HG03095 (cell line): ENCODE measurements around the gene TCERG1L.
"Not testable (repeated sequence)": the region's sequence is repeated elsewhere in the genome, so short reads cannot be mapped to it uniquely, and the experiment has no call there.

Experiments
- ATAC-seq: cut with Tn5 transposase; IDR thresholded peaks from one replicate; pipeline ENCODE4 v1.9.1; 2021; ENCODE audit warnings: moderate library complexity; ENCODE audit not compliant: unreplicated experiment

Gene TCERG1L, protein sequence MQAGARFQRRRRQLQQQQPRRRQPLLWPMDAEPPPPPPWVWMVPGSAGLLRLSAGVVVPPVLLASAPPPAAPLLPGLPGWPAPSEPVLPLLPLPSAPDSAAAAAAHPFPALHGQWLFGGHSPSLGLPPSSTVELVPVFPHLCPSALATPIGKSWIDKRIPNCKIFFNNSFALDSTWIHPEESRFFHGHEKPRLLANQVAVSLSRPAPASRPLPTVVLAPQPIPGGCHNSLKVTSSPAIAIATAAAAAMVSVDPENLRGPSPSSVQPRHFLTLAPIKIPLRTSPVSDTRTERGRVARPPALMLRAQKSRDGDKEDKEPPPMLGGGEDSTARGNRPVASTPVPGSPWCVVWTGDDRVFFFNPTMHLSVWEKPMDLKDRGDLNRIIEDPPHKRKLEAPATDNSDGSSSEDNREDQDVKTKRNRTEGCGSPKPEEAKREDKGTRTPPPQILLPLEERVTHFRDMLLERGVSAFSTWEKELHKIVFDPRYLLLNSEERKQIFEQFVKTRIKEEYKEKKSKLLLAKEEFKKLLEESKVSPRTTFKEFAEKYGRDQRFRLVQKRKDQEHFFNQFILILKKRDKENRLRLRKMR

GRCh38 chr10:131311661-131312477 lies at the start of gene TCERG1L:
TCERG1L (minus strand) TSS chr10:131311721; CDS start chr10:131311635, 86 bp downstream.
- ATAC-seq: no peak

- no peak for ATAC-seq
Measured at GRCh38 chr10:131358741-131359442, 47.4 kb upstream of the TCERG1L start.

DNA sequence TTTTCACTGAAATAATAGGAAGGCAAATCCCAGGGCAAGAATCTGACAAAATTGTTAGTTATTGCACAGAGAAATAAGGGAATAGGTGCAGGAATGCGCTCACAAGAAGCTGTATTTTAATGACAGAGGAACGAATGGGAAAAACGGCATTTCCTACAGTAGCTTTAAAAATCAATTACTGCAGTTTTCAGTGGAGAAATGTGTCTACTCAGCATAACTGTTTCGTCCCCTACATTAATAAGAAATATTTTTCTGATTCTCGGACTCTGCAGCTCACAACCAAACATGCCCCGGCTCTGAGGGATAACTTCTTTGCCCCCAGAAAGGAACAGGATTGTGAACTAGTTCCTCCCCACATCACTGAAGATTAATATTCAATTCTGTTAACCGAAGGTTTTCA lies 44.9 kb upstream of the TCERG1L start:
- no peak for ATAC-seq

DNA sequence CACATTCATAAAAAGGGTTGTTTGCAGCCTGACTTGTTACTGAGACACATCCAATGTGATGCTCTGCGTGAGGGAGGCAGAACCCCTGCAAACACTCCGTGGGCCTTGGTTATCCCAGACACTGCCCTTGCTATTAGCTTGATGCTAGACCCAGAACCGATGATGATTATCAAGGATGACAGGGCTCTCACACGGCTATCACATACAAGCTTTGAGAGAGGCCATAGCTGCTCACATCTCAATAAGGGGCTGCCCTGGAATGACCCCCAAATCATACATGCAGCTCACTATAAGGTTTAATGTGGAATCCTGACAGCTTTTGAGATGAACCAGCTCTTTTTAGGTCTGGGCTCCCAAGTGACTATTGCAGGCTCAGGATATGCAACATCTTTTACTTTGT lies 44.4 kb upstream of the TCERG1L start:
- no peak for ATAC-seq

DNA sequence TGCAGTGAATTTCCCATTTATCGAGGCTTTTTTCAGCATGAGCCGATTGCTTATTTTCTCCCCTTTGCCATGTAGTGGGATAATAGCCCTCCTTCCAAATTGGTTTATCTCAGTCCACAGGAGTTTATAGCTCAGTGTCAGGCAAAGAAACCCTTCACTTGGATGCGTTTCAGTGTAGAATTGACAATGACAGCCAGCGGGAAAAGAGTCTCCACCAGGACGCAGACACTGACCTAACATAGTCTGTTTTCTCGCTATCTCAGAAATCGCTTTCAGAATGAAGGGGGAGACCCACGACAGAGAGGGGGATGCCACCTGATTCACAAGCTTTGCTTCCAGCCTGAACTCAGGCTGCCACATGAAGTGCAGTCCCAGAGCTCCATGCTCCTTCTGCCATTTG lies 43.5 kb upstream of the TCERG1L start:
- ATAC-seq: no peak

DNA sequence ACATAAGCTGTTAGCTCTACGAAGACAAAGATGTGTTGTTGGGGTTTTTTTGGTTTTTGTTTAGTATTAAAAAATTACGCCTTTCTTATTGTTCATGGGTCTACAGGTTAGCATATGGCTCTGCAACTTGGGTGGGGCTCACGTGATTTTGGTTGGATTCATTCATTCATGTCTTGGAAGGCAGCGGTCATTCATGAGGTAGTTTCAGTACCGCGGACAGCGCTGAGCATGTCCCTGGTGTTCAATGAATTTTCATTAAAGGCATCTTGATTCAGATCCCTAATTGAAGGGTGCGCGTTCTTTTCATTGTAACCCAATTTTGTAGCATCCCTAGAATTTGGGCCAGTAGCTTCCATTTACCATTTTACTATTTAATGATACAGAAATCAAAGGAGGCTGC lies 42.9 kb upstream of the TCERG1L start:
- no peak for ATAC-seq

DNA sequence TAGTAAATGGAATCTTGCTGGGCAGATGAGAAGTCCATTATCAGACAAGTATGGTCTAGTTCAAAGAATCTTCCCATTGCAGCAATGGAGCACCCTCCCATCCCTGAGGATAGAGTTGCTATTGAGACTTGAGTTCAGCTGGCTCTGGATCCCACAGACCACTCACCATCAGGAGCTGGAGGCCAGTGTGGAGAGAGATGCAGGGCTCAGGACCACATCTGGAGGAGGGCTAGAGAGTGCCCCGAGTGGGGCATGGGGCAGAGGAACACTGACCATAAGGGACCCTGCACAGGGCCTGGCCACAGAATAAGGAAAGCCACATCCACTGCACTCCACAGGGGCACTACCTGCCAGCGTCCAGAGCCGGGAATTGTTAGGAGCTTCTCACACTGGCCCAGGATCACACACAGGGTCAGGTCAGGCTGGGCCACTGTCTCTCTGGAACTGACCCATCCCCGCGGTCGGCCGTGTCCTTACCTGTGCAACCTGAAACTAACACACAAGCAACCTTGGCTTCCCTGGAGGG lies 41.3 kb upstream of the TCERG1L start:
- no peak for ATAC-seq

DNA sequence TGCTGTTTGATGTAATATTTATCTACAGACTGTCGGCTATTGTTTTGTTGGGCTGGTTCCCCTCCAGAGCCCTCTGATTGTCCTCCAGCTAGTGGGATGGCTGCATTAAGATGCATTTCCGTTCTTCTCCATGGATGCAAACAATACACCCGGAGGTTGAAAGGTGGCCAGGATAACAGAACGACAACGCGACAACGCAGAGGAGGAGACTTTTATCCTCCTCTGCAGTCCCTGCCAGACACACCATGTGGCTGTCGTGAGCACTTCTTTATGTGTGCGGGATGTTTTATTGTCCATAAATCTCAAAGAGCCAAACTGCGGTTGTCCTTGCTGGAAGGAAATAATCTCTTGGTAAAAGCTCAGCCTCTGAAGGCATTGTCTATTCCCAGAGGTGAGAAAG lies 39.1 kb upstream of the TCERG1L start:
- no peak for ATAC-seq

DNA sequence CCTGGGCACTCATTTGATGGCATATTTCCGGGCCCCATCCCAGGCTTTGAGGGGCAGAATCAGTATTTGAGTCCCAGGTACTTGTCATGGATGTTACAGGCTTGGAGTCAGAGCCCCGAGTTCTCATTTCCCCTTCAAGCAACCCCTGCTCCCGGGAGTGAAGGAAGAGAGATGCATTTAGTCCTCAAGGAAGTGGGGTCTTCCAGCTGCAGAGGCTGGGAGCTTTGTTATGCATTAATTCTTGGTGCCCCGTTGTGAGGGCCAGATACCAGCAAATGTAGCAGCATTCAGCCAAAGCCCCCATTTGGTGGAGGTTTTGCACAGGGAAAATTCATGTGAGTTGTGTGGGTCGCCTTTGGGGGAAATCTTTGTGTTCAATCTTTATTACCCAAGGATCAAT lies 38.7 kb upstream of the TCERG1L start:
- ATAC-seq: no peak

GRCh38 chr10:131346456-131346855 lies 34.9 kb upstream of the TCERG1L start:
- no peak for ATAC-seq

DNA sequence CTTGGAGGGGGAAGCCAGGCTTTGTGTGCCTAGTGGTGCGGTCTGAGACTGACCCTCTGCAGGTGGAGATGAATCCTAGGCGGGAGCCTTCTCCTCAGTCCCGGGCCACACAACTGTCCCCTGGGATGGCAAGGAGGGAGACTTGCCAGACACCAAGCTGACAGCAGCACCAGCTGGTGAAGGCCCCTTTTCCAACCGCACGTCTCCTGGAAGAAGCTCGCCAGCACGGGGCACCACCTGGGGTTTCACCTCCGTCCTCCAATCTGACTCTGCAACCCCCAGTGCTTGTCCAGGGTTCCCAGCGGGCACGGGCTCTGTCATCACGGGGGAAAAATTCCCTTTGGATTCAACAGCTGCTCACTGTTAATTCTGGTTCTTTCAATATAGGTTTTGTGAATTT lies 34.2 kb upstream of the TCERG1L start:
- no peak for ATAC-seq

DNA sequence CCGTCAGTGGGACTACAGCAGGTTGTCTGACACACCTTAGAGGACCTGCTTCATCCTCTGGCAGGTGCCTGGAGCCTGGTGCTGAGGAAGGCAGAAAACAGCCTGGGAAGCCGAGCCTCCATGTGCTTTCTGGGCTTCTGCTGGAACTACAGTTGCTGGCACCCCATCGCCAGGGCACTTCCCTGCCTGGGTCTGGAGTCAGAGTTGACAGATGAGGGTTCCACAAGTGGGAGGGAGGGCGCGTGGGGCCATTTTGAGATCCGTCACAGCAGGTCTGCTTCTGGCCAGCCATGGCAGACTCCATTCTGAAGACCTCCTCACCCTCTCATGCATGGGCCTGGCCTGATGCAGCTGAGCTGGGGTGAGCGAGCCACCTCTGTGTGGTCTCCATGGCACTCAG lies 33.2 kb upstream of the TCERG1L start:
- no peak for ATAC-seq

DNA sequence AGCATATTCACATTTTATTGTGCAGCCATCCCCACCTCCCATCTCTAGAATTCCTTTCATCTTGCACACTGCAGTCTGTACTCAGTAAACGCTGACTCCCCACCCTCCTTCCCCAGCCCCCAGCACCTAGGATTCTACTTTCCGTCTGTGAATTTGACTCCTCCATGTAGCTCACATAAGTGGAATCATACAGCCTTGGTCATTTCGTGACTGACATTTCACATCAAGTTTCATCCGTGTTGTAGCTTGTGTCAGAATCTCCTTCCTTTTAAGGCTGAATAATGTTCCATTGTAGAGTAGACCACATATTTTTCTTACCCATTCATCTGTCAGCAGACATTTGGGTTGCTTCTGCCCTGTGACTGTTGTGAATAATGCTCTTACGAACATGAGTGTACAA lies 26.2 kb upstream of the TCERG1L start:
- no peak for ATAC-seq

DNA sequence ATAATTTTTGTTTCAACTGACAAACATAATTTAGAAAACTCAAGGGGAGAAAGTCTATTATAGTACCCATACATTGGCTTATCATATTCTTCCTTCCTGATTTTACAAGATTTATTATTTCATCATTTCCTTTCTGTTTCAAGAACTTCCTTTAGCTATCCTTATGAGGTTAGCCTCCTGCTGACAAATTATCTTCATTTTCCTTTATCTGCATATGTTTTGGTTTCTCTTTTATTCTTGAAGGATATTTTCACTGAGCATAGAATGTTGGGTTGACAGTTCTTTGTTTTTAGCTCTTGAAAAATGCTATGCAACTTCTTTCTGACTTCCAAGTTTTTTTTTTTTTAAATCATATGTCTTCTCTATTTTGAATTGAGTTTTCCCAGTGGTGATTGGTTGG lies 21.3 kb upstream of the TCERG1L start:
- no peak for ATAC-seq

DNA sequence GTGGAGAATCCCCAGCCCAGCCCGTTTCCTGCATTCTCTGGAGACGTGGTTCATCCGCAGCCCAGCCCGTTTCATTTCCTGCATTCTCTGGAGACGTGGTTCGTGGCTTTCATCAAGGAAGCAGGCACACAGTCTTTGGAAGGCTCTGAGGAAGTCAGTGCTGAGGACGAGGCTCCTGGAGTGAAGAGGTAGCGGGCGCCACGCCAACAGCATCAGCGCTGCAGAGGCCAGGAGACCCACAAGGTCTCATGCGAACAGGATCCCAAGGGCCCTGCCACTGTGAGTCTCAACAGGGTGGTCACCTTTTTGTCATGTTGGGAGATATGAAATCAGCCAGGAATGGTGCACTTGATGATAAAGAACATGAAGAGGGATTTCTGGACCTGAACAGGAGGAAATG lies 12.4 kb upstream of the TCERG1L start:
- ATAC-seq: no peak

DNA sequence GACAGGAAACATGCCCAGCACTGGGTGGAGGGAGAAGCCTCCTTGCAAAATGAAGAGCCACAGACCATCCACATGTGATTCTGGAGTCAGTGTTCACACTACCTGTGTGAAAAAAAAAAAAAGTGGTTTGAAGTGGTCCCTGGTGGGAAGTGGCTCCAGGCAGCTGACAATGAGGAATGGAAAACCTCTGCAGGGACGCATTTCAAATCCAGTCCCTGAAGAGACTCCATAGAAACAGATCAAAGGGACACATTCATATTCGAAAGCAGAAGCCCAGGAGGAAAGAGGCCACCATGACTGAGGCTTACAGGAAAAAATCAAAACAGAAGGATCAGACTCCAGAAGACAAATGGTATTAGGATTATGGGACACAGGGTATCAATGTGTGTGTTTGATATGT lies 11.5 kb upstream of the TCERG1L start:
- no peak for ATAC-seq

- not testable (repeated sequence) for ATAC-seq
Measured at GRCh38 chr10:131322575-131322974, 11.1 kb upstream of the TCERG1L start.

DNA sequence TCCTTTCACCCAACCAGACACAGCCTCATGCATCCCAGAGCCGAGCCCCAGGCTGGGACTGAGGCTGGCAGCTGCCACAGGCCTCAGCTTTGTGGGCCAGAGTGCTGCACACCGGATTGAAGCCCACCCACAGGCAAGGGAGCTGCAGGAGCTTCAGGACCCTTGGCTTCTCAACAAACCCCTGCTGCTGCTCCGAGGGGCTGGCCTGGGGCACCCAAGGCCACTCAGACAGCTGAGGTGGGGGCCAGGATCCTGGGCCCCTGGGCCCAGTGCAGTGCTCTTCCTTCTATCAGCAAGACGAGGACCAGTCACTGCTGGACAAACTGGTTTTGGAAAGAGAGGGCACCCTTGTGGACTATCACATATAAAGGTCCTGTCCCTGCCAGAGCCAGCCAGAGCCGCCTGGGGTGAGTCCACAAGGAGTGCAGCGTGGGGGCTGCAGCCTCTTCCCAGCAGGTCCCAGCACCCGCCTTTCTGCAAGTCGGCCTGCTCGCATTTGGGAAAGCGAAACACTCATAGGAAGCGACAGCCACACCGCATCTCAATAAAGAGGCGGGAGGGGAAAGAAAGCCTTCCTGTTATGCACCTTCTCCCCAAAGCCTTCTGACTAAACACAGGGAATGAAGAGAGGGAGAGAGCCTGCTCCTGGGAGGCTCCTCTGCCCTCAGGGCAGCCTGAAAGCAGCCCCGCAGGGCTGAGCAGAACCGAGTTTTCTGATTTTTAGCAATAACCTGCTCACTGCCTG lies 9.5 kb upstream of the TCERG1L start:
- no peak for ATAC-seq

DNA sequence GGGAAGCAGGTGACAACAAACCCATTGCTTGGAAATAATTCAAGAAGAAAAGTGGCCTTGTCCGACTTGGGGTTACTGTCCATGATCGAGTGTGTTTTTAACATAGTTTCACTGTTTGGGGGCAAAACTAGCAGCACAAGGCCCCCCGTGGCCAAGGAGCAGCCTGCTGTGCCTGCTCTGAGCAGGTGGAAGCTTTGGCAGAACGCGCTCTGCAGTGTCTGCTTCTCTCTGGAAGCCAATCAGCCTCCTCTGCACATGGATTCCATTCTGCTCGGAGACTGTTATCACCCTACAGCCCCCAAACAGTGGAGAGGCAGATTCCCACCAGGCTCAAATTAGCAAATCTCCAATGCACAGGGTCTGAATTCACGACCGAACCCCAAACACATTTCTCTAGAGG lies 7.3 kb upstream of the TCERG1L start:
- ATAC-seq: no peak

GRCh38 chr10:131318291-131318690 lies 6.8 kb upstream of the TCERG1L start:
- no peak for ATAC-seq
